Globus pallidus (tissue), 1 donor: Measurements from ENCODE around the gene GCNT2.
A peak's percentile ranks its signal among the peaks of the same experiment; 100 is the strongest.
"Not testable (repeated sequence)": the region's sequence is repeated elsewhere in the genome, so short reads cannot be mapped to it uniquely, and the experiment has no call there.

Experiments used
- DNase-seq: peaks from one replicate; pipeline ENCODE4 v3.0.0-alpha.2; 2015; ENCODE audit warnings: low spot score

The GCNT2 gene

DNA sequence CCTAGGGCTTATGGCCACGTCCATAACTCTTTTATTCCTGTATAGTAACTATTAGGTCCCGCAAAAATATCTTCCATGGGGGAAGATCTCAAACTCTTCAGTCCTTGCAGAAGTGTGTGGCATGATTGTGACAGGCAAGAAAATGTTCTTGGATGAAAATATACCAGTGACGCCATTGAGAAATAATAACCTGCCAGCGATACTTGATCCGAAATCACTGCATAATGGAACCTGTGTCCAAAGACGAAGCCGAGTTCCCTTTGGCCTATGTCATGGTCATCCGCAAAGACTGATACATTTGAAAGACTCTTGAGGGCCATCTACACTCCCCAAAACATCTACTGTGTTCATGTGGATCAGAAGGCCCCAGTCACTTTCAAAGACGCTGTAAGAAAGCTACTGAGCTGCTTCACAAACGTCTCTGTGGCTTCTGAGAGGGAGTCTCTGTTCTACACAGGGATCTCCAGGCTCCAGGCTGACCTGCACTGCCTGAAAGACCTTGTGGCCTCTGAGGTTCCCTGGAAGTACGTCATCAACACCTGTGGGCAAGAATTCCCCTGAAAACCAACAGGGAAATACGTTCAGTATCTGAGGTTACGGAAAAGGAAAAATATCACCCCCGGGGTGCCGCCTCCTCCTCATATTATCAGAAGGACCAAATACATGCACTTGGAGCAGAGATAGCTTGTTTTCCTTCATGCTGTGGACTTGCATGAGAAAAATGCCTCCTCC lies 6.9 kb upstream of the GCNT2 start:
- DNase-seq, result no peak

DNA sequence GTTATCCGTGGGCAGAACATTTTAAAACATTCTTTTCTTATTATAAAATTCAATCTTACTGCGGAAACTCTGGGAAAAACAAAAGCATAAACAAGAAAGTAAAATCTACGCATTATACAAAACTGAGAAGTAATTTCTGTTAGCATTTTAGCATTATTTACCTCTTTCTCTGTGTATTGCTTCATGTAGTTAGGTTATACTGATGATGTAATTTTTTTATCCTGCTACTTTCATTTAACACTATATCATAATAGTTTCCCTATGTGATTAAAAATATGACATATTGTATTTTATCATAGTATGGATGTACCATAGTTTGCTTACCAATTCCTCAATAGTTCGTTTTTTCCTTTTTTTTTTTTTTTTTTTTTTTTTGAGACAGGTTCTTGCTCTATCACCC lies 4.2 kb upstream of the GCNT2 start:
- DNase-seq, result no peak

DNA sequence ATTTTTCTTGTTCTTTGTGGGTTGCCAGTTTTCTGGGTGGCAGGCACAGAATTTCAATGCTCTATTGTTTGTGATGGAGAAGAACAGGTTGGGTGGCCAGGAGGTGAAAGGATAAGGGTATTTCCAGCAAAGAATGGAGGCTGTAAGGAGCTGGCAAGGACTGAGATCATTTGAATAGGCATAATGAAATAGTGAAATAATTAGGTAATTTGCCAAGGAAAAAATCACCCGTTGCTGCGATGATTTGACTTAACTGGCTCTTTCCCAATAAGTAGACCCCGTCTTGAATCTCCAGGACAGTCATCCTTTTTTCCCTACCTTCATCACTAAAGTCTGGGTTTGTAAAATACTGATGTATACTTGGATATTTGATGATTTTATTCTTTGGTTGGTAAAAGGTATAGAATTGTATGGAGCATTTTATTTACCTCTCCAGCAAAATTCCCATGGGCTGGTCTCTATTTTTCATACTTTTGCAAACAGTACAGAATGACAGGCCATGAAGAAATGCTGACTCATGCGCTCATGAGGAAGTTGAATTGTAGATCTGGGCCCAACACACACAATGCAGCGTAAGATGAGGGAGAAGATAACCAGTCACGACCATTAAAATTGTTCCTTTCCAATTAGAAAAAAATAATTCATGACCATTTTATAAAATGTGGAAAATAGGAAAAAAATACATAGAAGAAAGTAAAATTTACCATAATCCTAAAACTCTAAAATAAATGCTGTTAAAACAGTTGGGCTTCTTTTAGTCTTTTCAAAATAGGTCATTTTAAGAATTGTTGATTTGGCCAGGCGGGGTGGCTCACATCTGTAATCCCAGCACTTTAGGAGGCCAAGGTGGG lies 2.4 kb upstream of the GCNT2 start:
- no peak for DNase-seq

DNA sequence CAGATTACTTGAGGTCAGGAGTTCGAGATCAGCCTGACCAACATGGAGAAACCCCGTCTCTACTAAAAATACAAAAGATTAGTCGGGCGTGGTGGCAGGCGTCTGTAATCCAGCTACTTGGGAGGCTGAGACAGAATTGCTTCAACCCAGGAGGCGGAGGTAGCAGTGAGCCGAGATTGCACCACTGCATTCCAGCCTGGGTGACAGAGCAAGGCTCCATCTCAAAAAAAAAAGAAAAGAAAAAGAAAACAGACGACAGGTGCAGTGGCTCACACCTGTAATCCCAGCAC lies 1.8 kb upstream of the GCNT2 start:
- DNase-seq, result not testable (repeated sequence)

DNA sequence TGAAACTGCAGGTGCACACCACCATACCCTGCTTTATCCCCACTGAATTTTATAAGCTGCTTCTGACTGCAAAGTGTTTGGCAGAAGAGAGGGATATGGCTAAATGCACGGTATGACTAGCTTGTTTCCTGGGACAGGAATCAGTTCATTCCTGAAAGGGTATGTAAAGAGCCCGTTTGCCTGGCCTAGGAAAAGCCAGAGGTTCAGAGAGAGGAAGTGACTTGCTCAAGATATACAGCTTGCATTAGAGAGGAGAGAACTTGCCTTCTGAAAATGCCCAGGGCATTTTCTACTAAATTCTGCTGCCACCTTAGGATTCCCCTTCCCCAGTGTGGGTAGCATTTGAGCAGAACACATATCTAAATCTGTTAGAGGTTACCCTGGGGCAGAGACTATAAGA lies 683 bp upstream of the GCNT2 start:
- no peak for DNase-seq

DNA sequence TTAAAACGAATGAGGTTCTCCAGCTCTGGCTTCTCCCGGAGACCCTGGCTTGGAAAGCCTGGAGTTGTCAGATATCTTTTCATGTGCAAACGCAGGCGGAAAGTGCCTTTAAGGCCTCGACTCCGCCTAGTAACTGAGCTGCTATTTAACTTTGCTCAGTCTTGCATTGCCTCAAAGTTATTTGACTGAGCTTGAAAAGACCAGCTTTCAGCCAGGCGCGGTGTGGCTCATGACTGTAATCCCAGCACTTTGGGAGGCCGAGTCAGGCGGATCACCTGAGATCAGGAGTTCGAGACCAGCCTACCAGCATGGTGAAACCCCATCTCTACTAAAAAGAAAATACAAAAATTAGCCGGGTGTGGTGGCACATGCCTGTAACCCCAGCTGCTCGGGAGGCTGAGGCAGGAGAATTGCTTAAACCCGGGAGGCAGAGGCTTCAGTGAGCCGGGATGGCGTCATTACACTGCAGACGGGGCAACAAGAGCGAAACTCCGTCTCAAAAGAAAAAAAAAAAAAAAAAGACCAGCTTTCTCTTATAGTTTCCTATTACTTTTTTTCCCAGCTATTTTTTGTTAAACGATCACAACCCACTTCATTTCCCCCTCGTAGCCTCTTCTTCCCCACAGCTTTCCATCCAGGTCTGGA lies 1.9 kb downstream of the GCNT2 start:
- DNase-seq, result no peak

DNA sequence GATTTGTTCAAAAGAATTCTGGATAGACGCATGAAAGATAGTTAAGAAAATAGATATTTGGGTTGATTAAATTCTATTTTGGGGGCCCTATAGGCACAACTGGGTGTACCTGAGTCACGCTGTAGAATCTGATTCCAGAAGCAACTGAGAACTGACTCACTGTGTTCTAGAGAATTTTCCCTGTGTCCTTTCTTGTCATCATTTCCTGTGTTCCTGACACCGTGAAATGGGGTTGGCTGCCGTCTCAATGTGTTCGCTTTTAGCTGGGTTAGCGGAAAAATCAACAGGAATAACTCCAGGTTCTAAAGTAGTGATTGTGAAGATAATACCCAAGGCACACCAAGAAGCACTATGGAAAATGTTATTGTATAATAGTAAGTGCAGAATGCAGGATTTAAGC lies 5.0 kb downstream of the GCNT2 start:
- DNase-seq, result no peak

DNA sequence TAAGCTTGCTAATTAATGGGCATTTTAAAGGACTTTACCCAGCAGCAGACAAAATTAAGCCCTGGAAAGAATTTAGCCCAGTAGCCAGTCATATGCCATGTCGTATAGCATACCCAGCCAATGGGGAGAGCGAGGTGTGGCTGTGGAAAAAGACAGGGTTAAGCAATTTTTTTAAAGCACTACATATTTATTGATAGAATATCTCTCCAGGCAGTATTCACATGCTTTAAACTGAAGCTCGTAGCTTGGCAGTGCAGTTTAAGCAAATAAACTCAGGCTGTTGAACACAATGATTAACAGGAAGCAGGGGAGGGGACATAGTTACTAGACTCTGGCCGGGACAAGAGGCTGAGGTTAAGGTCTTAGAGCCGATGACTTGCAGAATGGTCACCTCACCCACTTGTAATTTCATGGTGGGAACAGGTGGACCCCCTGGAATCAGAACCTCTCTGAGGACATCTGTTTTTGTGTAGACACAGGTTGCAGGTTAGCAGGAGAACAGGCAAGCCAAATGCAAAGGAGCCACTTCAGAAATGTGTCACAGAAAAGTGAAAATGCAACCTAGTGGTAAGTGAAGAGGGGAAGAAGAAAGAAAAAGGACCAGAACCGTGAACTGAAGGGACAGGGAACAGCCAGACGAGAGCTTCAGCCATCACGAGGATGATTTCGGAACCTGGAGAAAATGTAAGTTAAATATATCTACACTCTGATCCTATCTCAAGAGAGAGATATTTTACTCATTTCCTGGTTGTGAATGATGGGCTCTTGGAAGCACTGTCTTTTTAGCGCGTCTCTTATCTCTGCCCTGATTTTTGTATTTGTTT lies 7.2 kb downstream of the GCNT2 start:
- no peak for DNase-seq

DNA sequence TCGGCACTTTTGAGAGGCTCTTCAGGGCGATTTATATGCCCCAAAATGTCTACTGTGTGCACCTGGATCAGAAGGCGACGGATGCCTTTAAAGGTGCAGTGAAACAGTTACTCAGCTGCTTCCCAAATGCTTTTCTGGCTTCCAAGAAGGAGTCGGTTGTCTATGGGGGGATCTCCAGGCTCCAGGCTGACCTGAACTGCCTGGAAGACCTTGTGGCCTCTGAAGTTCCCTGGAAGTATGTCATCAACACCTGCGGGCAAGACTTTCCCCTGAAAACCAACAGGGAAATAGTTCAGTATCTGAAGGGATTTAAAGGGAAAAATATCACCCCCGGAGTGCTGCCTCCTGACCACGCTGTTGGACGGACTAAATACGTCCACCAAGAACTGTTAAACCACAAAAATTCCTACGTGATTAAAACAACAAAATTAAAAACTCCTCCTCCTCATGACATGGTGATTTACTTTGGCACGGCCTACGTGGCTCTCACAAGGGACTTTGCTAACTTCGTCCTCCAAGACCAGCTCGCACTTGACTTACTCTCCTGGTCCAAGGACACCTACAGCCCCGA lies 8.2 kb downstream of the GCNT2 start:
- no peak for DNase-seq

DNA sequence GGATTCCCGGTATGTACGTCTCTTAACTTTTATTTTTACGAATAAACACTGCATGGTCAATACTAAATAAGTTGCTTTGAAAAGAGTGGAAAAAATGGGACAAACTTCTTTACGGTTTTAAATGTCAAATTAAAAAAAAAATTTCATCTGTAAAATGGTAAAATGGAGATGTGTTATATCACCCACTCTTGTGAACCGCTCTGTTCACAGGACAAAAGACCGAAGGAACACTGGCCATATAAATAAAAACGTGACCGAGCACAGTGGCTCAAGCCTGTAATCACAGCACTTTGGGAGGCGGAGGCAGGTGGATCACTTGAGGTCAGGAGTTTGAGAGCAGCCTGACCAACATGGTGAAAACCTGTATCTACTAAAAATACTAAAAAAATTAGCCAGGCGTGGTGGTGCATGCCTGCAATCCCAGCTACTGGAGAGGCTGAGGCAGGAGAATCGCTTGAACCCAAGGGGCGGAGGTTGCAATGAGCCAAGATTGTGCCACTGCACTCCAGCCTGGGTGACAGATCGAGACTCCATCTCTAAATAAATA lies 8.8 kb downstream of the GCNT2 start:
- DNase-seq, result not testable (repeated sequence)

DNA sequence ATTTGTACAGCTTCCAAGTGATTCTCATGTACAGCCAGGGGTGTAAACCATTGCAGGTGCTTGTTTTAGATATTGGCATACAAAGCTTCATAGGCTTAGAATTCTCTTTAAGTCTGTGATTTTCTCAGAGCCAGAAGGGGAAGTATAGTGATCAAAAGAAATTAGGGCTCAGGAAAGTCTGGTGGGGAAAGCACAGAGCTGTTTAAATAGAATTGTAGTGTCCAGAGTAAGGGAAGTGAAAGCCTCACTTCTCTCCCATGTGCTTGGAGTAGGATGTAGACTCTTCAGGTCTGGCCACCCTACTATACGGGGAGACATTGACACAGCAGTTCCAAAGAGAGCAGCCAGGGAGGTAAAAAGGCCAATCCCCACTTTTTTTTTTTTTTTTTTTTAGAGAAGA lies 10.4 kb downstream of the GCNT2 start:
- peak; percentile 43 for DNase-seq

DNA sequence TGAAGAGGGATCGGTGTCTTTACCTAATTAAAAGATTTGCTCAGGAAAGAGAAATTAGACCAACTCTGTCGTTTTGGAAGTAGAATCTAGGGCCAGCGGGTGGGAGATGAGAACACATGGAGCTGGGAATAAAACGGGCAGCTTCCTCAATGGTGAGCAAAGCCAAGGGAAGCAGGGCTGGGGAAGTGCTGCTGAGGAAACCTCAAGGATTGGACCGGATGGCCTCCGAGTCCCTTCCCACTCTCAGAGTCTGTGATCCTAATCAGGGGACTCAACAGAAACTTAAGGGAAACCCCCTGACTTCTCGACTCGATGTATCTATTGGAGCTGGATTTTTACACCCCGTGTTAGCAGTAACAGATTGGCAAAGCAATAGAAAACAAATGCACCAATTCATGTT lies 10.8 kb downstream of the GCNT2 start:
- DNase-seq, result no peak

DNA sequence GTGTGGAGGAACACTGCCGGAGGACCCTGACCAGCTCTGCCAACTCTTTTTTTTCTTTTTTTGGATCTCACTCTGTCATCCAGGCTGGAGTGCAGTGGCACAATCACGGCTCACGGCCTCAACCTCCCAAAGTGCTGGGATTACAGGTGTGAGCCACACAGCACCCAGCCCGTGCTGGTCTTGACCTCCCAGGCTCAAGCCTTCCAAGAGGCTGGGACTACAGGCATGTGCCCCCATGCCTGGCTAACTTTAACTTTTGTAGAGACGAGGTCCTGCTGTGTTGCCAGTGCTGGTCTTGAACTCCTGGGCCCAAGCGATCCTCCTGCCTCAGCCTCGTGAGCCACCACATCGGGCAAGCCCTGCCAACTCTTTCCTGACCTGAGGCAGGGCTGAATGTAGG lies 11.2 kb downstream of the GCNT2 start:
- DNase-seq, result no peak

DNA sequence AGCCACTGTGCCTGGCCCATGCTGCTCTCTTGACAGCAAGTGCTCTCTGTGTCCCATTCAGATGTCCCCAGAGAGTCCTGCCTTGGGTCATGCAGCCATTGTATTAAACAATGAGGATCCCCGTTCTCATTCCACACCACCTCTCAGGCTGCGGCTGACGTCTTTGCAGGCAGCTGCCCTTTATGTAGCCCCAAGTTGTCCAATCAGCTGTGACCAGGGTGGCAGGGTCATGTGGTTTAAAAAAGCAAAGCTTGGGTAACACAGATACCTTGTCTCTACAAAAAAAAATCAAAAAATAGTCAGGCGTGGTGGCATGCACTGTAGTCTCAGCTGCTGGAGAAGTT lies 13.2 kb downstream of the GCNT2 start:
- DNase-seq, result no peak

DNA sequence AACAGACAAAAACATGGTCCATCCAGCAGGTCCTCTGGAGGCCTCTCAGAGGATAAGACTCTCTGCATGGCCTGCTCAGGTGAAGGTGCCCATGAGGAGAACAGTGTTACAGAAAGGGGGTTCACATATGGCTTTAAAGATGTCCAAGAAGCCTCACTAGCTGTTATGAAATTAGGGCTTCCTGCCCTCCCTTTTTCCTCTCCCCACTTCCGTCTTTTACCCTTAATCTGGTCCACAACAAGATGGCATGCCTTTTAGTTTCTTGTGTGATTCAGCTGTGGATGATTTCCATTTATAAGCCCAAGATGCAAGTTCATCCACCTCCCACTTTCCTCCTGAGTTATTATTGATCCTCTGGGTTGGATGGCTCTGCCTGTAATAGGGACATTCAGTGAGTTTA lies 14.0 kb downstream of the GCNT2 start:
- DNase-seq, result no peak

DNA sequence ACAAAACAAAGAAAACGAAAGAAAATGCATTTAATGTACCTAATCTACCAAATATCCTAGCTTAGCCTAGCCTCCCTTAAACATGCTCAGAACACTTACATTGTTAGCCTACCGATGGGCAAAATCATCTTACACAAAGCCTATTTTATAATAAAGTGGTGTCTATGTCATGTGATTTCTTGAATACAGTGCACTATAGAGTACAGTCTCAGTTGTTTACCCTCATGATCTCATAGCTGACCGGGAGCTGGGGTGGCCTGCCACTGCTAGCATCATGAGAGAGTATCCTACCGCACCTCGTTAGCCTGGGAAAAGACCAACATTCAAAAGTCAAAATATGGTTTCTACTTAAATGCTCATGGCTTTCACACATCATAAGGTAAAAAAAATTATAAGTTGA lies 16.6 kb downstream of the GCNT2 start:
- DNase-seq, result no peak

DNA sequence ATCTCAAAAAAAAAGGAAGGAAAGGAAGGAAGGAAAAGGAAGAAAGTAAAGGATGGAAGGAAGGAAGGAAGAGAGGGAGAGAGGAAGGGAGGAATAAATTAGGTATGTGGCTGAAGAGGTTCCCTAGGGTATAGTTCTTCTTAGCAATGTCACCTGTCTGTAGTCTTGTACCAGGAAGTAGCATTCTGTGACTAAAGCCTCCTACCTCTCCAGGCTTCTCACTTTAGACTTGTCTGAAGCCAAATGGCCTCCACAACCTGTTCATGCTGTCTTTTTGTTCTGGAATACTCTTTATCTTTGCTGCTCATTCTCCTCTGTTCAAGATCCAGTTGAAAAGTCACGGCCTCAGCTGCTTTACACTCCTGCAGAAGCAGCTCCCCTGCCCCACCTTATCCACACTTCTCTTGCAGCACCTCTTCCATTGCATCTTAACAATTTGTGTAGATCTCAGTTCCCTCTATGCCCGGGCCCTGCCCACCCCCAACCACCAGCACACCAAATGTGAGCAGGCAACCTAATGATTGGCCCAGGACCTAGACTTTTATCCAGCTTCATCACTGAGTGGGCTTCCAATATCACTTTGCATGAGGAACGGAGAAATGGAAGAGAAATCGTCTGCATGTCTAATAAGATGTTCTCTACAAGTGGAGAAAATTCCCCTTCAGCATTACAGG lies 19.1 kb downstream of the GCNT2 start:
- DNase-seq, result no peak

DNA sequence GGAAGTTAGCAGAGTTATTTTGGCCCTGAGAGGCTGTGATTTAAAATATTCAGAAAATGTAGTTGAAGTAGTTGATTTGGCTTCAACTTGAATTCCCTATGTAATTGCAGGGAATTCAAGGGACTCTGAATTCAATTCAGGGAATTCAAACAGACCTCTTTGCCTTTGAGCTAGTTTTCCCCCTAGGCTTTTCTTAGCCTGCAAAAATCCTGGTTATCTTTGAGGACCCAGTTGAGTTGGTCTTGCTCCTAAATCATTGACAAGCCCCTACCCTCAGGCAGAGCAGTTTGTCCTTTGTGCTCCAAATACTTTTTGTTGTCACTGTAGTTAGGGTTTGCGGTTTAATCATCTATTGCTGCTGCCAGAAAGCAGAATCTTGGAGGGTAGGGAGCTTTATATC lies 20.4 kb downstream of the GCNT2 start:
- DNase-seq, result no peak

DNA sequence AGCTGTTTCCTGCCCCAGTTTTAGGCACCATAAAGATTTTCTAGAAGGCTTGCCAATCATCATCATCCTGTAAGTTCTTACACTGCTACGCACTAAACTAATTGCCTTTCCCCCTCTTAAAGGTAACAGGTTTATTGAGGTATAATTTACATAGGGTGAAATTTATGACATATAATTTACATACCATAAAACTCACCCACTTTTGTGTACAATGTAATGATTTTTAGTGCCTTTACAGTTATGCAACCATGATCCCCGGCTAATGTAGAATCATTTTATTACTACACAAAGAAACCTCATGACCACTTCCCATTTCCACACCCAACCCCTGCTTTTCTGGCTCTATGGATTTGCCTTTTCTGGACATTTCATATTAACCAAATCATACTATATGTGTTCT lies 21.1 kb downstream of the GCNT2 start:
- DNase-seq, result no peak

DNA sequence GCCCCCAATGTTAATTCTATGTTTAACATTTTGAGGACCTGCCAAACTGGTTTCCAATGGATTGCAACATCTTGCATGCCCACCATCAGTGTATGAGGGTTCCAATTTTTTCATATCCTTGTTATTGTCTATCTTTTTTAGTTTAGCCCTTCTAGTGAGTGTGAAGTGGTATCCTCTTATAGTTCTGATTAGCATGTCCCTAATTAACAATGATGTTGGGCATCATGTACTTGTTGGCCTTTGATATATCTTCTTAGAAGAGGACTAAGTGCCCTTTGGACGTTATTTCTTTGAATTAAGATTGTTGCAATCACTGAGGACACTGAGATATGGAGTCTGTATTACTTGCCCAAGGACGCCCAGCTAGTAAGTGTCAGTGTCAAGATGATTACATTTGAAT lies 22.3 kb downstream of the GCNT2 start:
- no peak for DNase-seq

DNA sequence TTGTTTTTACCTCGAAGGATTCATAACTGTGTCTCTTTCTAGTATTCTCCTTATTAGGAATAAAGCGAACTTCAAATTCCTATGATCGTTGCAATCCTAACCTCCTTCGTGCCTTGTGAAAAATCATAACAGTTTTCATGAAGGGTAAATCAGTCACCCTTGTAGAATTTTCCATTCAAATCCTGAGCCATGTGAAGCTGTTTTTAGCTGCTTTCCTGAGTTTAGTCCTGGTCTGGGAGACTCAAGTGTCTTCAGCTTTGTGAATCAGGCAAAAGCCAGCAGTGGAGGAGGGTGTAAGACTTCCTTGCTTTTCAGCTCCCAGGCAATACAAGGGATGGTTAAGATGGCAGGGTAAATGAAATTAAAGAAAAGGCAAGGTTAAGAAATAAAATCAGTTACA lies 24.3 kb downstream of the GCNT2 start:
- no peak for DNase-seq
